Mesendoderm (in vitro differentiated cells): ENCODE results near the gene FAXC.

ENCODE experiments used
- DNase-seq: peaks from one replicate; pipeline ENCODE4 v3.0.0; 2013
- H2AK5ac ChIP-seq: 2 replicates; pipeline ENCODE4 v1.6.1; 2013; ENCODE audit warnings: low read length, inconsistent platforms
- H2BK120ac ChIP-seq: 2 replicates; pipeline ENCODE4 v1.6.1; 2013; ENCODE audit warnings: low read depth, mild to moderate bottlenecking, low read length, moderate library complexity, mixed read lengths
- H2BK15ac ChIP-seq: replicated peaks from 2 replicates; pipeline ENCODE4 v1.6.1; 2013; ENCODE audit warnings: low read depth, mild to moderate bottlenecking, moderate library complexity
- H2BK5ac ChIP-seq: 2 replicates; pipeline ENCODE4 v1.6.1; 2013; ENCODE audit warnings: low read length, inconsistent platforms
- H3K18ac ChIP-seq: 2 replicates; pipeline ENCODE4 v1.6.1; 2013; ENCODE audit warnings: mild to moderate bottlenecking, low read length, mixed read lengths
- H3K23ac ChIP-seq: one replicate; pipeline ENCODE4 v1.6.1; 2013; ENCODE audit warnings: low read length
- H3K27ac ChIP-seq: 2 replicates; pipeline ENCODE4 v1.5.1; 2013; ENCODE audit warnings: low read depth, mild to moderate bottlenecking, inconsistent platforms, low read length, moderate library complexity
- H3K27me3 ChIP-seq: 2 replicates; pipeline ENCODE4 v1.6.1; 2013; ENCODE audit warnings: low read length, control low read depth, mild to moderate bottlenecking, inconsistent platforms; ENCODE audit not compliant: insufficient read depth, poor library complexity
- H3K36me3 ChIP-seq: 2 replicates; pipeline ENCODE4 v1.6.1; 2013; ENCODE audit warnings: low read length, inconsistent platforms; ENCODE audit not compliant: control insufficient read depth, insufficient read depth
- H3K4ac ChIP-seq: one replicate; pipeline ENCODE4 v1.6.1; 2013; ENCODE audit warnings: low read depth, mild to moderate bottlenecking, low read length, moderate library complexity
- H3K4me1 ChIP-seq: 2 replicates; pipeline ENCODE4 v1.6.1; 2013; ENCODE audit warnings: low read depth, low read length, inconsistent platforms; ENCODE audit not compliant: control insufficient read depth
- H3K4me2 ChIP-seq: 2 replicates; pipeline ENCODE4 v1.6.1; 2013; ENCODE audit warnings: low read length
- H3K4me3 ChIP-seq: 2 replicates; pipeline ENCODE4 v1.5.1; 2013; ENCODE audit warnings: mild to moderate bottlenecking, low read length
- H3K56ac ChIP-seq: one replicate; pipeline ENCODE4 v1.6.1; 2013; ENCODE audit warnings: low read length
- H3K79me1 ChIP-seq: 2 replicates; pipeline ENCODE4 v1.6.1; 2013; ENCODE audit warnings: low read length, inconsistent platforms
- H3K79me2 ChIP-seq: 2 replicates; pipeline ENCODE4 v1.6.1; 2013; ENCODE audit warnings: mild to moderate bottlenecking, low read length; ENCODE audit not compliant: control insufficient read depth, insufficient read depth
- H3K9ac ChIP-seq: 2 replicates; pipeline ENCODE4 v1.6.1; 2013; ENCODE audit warnings: low read length, inconsistent platforms
- H4K5ac ChIP-seq: one replicate; pipeline ENCODE4 v1.6.1; 2013; ENCODE audit warnings: low read length
- H4K8ac ChIP-seq: one replicate; pipeline ENCODE4 v1.6.1; 2013; ENCODE audit warnings: low read depth, mild to moderate bottlenecking, control low read depth, low read length, moderate library complexity
- WGBS: extraction: QIAGEN DNeasy Blood & Tissue Kit; methylation state at CpG from one replicate; pipeline ENCODE4 v1.1.7; 2013; ENCODE audit warnings: low lambda C conversion rate, missing lambda C conversion rate; ENCODE audit not compliant: insufficient coverage; ENCODE audit errors: extremely low coverage; 5-methylcytosine and 5-hydroxymethylcytosine counted together

The FAXC gene

DNA sequence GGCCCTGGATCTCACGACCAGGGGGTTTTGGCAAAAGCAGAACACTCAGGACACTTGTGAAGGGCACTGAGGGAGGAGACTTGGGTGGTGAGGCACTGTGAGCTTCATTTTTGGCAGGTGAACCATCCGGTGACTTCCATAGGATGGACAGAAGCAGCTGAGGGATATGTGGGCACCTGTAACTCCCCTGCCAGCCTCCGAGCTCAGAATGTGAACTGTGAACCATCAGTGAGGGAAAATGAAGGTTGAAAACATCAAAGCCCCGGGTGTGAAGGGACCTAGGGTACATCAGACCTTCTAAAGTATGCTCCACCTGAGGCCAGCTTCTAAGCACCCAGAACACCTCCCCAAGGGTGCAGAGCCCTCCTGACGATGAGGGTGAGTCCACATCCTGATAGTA, 53.2 kb downstream of the FAXC start:
- no peak overlapping the region for H2BK120ac ChIP-seq
- H4K8ac ChIP-seq, result no peak overlapping the region
- WGBS, result no CpG with 5 or more reads among the region's 5 CpGs
- no peak overlapping the region for H3K9ac ChIP-seq
- no peaks in the 10 kb centered on the region for H3K79me1 ChIP-seq
- H3K36me3 ChIP-seq, result no peaks in the 10 kb centered on the region
- no peaks in the 10 kb centered on the region for H3K27me3 ChIP-seq
- no peak overlapping the region for H3K56ac ChIP-seq
- no peak overlapping the region for H4K5ac ChIP-seq
- H2BK5ac ChIP-seq, result no peak overlapping the region
- no peak overlapping the region for H3K4ac ChIP-seq
- no peak overlapping the region for H3K27ac ChIP-seq
- H3K18ac ChIP-seq, result no peak overlapping the region
- DNase-seq, result no peak
- H3K4me2 ChIP-seq, result no peak overlapping the region
- H3K4me3 ChIP-seq, result no peak overlapping the region
- H2BK15ac ChIP-seq, result no peak overlapping the region
- H3K79me2 ChIP-seq, result no peaks in the 10 kb centered on the region
- H3K4me1 ChIP-seq, result no peaks in the 10 kb centered on the region
- no peak overlapping the region for H3K23ac ChIP-seq
- H2AK5ac ChIP-seq, result no peak overlapping the region

DNA sequence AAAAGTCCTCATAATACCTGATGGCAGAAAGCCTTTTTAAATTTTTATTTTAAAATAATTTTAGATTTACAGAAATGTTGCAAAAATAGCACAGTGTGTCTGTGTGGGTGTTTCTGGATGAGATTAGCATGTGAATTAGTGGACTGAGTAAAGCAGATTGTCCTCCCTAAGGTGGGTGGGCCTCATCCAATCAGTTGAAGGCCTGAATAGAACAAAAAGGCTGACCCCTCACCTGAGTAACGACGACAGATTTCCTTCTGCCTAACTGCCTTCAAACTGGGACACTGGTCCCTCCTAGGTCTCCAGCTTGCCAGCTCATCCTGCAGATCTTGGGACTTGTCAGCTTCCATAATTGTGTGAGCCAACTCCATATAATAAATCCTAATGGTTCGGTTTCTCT, 54.2 kb downstream of the FAXC start:
- no peaks in the 10 kb centered on the region for H3K36me3 ChIP-seq
- no peak overlapping the region for H3K9ac ChIP-seq
- no peak overlapping the region for H2BK5ac ChIP-seq
- no peak for DNase-seq
- H2AK5ac ChIP-seq, result no peak overlapping the region
- no peak overlapping the region for H3K18ac ChIP-seq
- no CpG with 5 or more reads among the region's 3 CpGs for WGBS
- H2BK120ac ChIP-seq, result no peak overlapping the region
- no peak overlapping the region for H4K8ac ChIP-seq
- H3K79me2 ChIP-seq, result no peaks in the 10 kb centered on the region
- no peak overlapping the region for H3K23ac ChIP-seq
- H4K5ac ChIP-seq, result no peak overlapping the region
- no peak overlapping the region for H2BK15ac ChIP-seq
- H3K4me1 ChIP-seq, result no peaks in the 10 kb centered on the region
- H3K27me3 ChIP-seq, result no peaks in the 10 kb centered on the region
- no peak overlapping the region for H3K56ac ChIP-seq
- no peak overlapping the region for H3K4me2 ChIP-seq
- no peaks in the 10 kb centered on the region for H3K79me1 ChIP-seq
- H3K27ac ChIP-seq, result no peak overlapping the region
- H3K4me3 ChIP-seq, result no peak overlapping the region
- no peak overlapping the region for H3K4ac ChIP-seq

DNA sequence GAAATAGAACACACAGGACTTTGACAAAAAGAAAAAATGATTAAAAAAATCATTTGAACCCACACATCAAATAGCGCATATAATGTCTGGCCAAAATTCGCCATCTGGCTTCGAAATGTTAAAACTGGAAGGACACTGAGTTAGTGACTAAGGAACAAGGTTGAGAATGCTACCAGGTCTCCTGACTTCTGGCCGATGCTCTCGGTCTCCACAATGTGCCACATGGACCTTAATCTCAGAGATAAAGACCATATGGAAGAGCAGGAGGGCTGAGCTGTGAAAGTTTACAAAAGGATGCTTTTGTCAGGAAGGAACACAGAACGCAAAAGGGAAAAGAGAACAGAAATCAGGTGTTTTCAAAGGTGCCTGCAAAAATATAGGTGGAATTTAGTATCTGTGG, 54.7 kb downstream of the FAXC start:
- H2BK120ac ChIP-seq, result no peak overlapping the region
- no CpG with 5 or more reads among the region's 6 CpGs for WGBS
- H2AK5ac ChIP-seq, result no peak overlapping the region
- H3K27ac ChIP-seq, result no peak overlapping the region
- H3K4me1 ChIP-seq, result no peaks in the 10 kb centered on the region
- H2BK15ac ChIP-seq, result no peak overlapping the region
- H2BK5ac ChIP-seq, result no peak overlapping the region
- no peaks in the 10 kb centered on the region for H3K79me1 ChIP-seq
- no peak for DNase-seq
- H3K36me3 ChIP-seq, result no peaks in the 10 kb centered on the region
- no peak overlapping the region for H3K23ac ChIP-seq
- no peak overlapping the region for H3K56ac ChIP-seq
- H3K4me3 ChIP-seq, result no peak overlapping the region
- H4K5ac ChIP-seq, result no peak overlapping the region
- H3K9ac ChIP-seq, result no peak overlapping the region
- no peaks in the 10 kb centered on the region for H3K27me3 ChIP-seq
- no peak overlapping the region for H3K18ac ChIP-seq
- H4K8ac ChIP-seq, result no peak overlapping the region
- H3K4me2 ChIP-seq, result no peak overlapping the region
- H3K4ac ChIP-seq, result no peak overlapping the region
- H3K79me2 ChIP-seq, result no peaks in the 10 kb centered on the region

DNA sequence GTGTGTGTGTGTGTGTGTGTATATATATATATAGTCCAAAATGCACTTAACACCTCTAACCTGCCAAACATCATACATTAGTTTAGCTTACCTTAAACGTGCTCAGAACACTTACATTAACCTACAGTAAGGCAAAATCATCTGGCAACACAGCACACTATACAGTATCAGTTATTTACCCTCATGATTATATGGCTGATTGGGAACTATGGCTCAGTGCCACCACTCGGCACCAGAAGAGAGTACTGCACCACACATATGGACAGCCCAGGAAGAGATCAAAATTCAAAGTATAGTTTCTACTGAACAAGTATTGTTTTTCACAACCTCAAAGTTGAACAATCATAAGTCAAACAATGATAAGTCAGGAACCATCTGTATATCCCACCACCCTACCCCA, 59.8 kb downstream of the FAXC start:
- Histone ChIP-seq H3K27ac (no peak overlapping the region), H3K23ac (no peak overlapping the region), H2AK5ac (no peak overlapping the region), H3K79me2 (no peaks in the 10 kb centered on the region), H2BK5ac (no peak overlapping the region), H3K79me1 (no peaks in the 10 kb centered on the region), H2BK15ac (no peak overlapping the region), H3K9ac (no peak overlapping the region), H3K4me1 (no peaks in the 10 kb centered on the region), H4K5ac (no peak overlapping the region), H3K4me3 (no peak overlapping the region), H3K56ac (no peak overlapping the region), H3K36me3 (no peaks in the 10 kb centered on the region), H3K4ac (no peak overlapping the region), H2BK120ac (no peak overlapping the region), H3K18ac (no peak overlapping the region), H3K27me3 (no peaks in the 10 kb centered on the region), H3K4me2 (no peak overlapping the region), H4K8ac (no peak overlapping the region)
- no peak for DNase-seq
- no CpG with 5 or more reads among the region's 2 CpGs for WGBS

DNA sequence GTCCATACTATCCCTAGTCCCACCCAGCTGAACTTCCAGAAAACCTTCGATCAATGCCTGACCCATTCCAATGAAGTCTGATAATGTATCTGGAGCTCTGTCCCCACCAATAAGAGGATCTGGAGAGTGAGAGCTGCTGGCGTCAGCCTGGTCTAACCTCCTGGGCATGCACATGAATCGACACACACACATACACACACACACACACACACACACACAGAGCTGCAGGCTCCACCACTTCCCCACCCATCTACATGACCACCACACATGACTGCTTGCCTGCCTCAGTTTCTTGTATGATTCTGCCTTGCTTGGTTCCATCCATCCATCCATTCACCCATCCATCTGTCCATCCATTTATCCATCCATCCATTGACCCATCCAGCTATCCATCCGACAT, 60.8 kb downstream of the FAXC start:
- no CpG with 5 or more reads among the region's 4 CpGs for WGBS
- no peak overlapping the region for H4K5ac ChIP-seq
- H3K9ac ChIP-seq, result no peak overlapping the region
- no peak overlapping the region for H2BK120ac ChIP-seq
- H2BK15ac ChIP-seq, result no peak overlapping the region
- no peak overlapping the region for H3K56ac ChIP-seq
- H2BK5ac ChIP-seq, result no peak overlapping the region
- no peak overlapping the region for H3K4ac ChIP-seq
- no peak for DNase-seq
- H3K4me1 ChIP-seq, result no peaks in the 10 kb centered on the region
- no peak overlapping the region for H3K27ac ChIP-seq
- no peaks in the 10 kb centered on the region for H3K27me3 ChIP-seq
- no peak overlapping the region for H3K4me2 ChIP-seq
- H3K18ac ChIP-seq, result no peak overlapping the region
- H3K79me1 ChIP-seq, result no peaks in the 10 kb centered on the region
- H3K36me3 ChIP-seq, result no peaks in the 10 kb centered on the region
- no peak overlapping the region for H4K8ac ChIP-seq
- no peak overlapping the region for H3K23ac ChIP-seq
- H2AK5ac ChIP-seq, result no peak overlapping the region
- H3K4me3 ChIP-seq, result no peak overlapping the region
- H3K79me2 ChIP-seq, result no peaks in the 10 kb centered on the region

DNA sequence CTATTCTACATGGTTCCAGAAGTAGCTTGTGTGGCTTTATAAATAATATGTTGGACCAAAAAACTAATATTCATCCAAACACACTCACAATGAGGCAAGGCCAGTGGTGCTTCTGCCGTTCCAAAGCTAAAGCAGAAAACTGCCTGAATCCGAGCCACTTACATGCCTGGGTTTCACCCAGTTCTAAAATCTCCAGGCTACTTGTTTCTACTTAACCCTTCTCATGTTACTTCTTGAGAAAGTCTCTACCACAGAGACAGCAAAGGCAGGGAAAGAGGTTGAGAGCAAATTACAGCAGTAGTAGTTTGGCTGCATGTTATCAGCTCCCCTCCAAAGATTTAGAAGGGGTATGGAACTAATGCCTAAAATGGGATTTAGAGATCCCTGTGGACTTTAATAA, 62.0 kb downstream of the FAXC start:
- Histone ChIP-seq H3K79me1 (no peaks in the 10 kb centered on the region), H3K36me3 (no peaks in the 10 kb centered on the region), H3K18ac (no peak overlapping the region), H2BK5ac (no peak overlapping the region), H3K4me3 (no peak overlapping the region), H2BK120ac (no peak overlapping the region), H3K56ac (no peak overlapping the region), H4K5ac (no peak overlapping the region), H3K9ac (no peak overlapping the region), H3K4me1 (no peaks in the 10 kb centered on the region), H3K27ac (no peak overlapping the region), H2AK5ac (no peak overlapping the region), H3K4me2 (no peak overlapping the region), H3K4ac (no peak overlapping the region), H4K8ac (no peak overlapping the region), H3K27me3 (no peaks in the 10 kb centered on the region), H2BK15ac (no peak overlapping the region), H3K23ac (no peak overlapping the region), H3K79me2 (no peaks in the 10 kb centered on the region)
- no CpG with 5 or more reads among the region's 2 CpGs for WGBS
- no peak for DNase-seq
